ENCODE measurements around the gene TBC1D17.

DNA sequence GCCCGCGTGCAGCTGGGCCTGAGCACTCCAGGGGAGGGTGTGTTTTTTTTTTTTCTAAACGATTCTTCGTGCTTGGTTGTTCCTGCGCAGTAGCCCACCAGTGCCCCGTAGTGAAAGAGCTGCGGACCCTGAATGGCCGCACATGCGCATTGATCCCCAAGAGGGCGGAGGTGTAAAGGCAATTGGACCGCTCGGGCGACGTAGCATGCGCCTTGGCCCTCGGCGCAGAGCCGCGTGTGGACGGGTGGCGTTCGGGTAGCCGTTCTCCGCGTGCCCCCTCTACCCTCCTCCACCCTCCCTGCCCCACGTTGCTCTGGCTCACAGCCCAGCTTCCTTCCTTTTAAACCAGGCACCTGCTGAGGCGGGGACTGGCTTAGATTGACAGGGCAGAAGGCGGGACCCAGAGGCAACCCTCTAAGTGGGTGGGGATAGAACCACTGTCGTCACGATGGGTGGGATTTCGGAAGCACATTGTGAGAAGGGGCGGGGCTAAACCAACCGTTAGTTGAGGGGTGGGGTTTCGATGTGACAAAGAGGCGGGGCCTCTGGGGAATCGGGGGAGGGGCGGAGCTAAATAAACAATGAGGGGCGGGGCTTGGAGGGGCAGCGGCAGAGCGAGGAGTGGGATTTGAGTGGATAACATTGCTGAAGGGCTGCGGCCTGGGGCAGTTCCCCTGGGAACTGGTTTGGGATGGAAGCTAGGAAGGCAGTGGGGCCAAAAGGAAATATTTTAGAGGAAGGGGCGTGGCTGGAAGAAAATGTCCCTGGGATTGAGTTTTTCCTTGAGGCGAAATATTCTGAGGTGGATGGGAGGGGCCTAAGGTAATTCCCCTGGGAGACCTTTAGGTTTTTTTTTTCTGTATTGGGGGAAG is 52.3 kb downstream of the TBC1D17 start:
- TF ChIP-seq, protein P1, sequence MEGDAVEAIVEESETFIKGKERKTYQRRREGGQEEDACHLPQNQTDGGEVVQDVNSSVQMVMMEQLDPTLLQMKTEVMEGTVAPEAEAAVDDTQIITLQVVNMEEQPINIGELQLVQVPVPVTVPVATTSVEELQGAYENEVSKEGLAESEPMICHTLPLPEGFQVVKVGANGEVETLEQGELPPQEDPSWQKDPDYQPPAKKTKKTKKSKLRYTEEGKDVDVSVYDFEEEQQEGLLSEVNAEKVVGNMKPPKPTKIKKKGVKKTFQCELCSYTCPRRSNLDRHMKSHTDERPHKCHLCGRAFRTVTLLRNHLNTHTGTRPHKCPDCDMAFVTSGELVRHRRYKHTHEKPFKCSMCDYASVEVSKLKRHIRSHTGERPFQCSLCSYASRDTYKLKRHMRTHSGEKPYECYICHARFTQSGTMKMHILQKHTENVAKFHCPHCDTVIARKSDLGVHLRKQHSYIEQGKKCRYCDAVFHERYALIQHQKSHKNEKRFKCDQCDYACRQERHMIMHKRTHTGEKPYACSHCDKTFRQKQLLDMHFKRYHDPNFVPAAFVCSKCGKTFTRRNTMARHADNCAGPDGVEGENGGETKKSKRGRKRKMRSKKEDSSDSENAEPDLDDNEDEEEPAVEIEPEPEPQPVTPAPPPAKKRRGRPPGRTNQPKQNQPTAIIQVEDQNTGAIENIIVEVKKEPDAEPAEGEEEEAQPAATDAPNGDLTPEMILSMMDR (IDR thresholded peaks at IDR 0.05) = no peak
- no peak for TF ChIP-seq ZFX (IDR thresholded peaks at IDR 0.05; ENCODE audit: borderline replicate concordance)
